H1 (cell line): ENCODE results near the gene MACF1. TPM values are rescaled to one million over a fixed set of nuclear protein-coding genes. Genes with fewer than 3 reads are reported as not detected.

Experiments used
- CTCF ChIA-PET: fragments of 300-600 bp; sonication (Branson Sonifier 250); formaldehyde crosslinking; loops from one replicate; lab custom pipeline; 2021; ENCODE audit not compliant: partially characterized antibody; lab: Charles Lee
- POLR2A ChIA-PET: fragments of 300-600 bp; sonication (Branson Sonifier 250); formaldehyde crosslinking; loops from one replicate; lab custom pipeline; 2021; ENCODE audit warnings: inconsistent platforms; ENCODE audit not compliant: partially characterized antibody; lab: Charles Lee
- DNase-seq, 2 experiments: peaks; one replicate each; pipeline versions ENCODE4 v3.0.0 to v3.0.0-alpha.2; 2010 to 2022; ENCODE audit warnings: low spot score in 2 of 2, low read depth in 1 of 2, mixed read lengths in 1 of 2
- FAIRE-seq: peaks from 2 replicates; lab custom pipeline; 2011; peaks lifted over from hg19 to GRCh38; lab: Jason Lieb, UNC
- H2AFZ ChIP-seq: 2 replicates; pipeline ENCODE4 v1.8.1; 2012; ENCODE audit warnings: low read length, inconsistent platforms
- H2AK5ac ChIP-seq: 2 replicates; pipeline ENCODE4 v1.6.1; 2013; ENCODE audit warnings: low read depth, low read length
- H2BK120ac ChIP-seq: replicated peaks from 2 replicates; pipeline ENCODE3; 2013; ENCODE audit warnings: low read depth, low read length, inconsistent platforms
- H2BK12ac ChIP-seq: 2 replicates; pipeline ENCODE4 v1.6.1; 2013; ENCODE audit warnings: low read depth, low read length
- H2BK15ac ChIP-seq: 2 replicates; pipeline ENCODE4 v1.6.1; 2013; ENCODE audit warnings: low read length
- H2BK20ac ChIP-seq: 2 replicates; pipeline ENCODE4 v1.6.1; 2013; ENCODE audit warnings: low read length
- H2BK5ac ChIP-seq: 2 replicates; pipeline ENCODE4 v1.6.1; 2013; ENCODE audit warnings: low read depth, low read length
- H3K14ac ChIP-seq: 2 replicates; pipeline ENCODE4 v1.6.1; 2013; ENCODE audit warnings: inconsistent platforms; ENCODE audit not compliant: insufficient read length
- H3K18ac ChIP-seq: 2 replicates; pipeline ENCODE4 v1.6.1; 2013; ENCODE audit warnings: low read length; ENCODE audit errors: extremely low read depth
- H3K23ac ChIP-seq: 2 replicates; pipeline ENCODE4 v1.6.1; 2013; ENCODE audit warnings: inconsistent platforms; ENCODE audit not compliant: insufficient read length
- H3K23me2 ChIP-seq: 2 replicates; pipeline ENCODE4 v1.6.1; 2013; ENCODE audit warnings: low read depth, low read length
- H3K27ac ChIP-seq: 2 replicates; pipeline ENCODE4 v1.6.1; 2011; ENCODE audit warnings: low read depth, low read length, inconsistent platforms
- H3K27me3 ChIP-seq, 4 experiments: replicated peaks in 1 of 4; 1 replicate in 1 of 4; 2 replicates in 3 of 4; pipeline versions ENCODE4 v1.6.1 to v1.8.1; 2011 to 2013; ENCODE audit warnings: low read length in 3 of 4, mild to moderate bottlenecking in 3 of 4, inconsistent platforms in 2 of 4, mixed read lengths in 2 of 4, moderate library complexity in 1 of 4; ENCODE audit not compliant: control insufficient read depth in 3 of 4, insufficient read depth in 3 of 4; ENCODE audit errors: extremely low read depth in 1 of 4
- H3K36me3 ChIP-seq, 4 experiments: 2 replicates each; pipeline versions ENCODE4 v1.6.1 to v1.8.1; 2011 to 2013; ENCODE audit warnings: mild to moderate bottlenecking in 4 of 4, low read length in 3 of 4, moderate library complexity in 2 of 4, control low read depth in 1 of 4, inconsistent platforms in 1 of 4; ENCODE audit not compliant: insufficient read depth in 4 of 4, control insufficient read depth in 2 of 4
- H3K4ac ChIP-seq: replicated peaks from 2 replicates; pipeline ENCODE3; 2013; ENCODE audit warnings: low read length, low read depth, mixed read lengths, inconsistent platforms; ENCODE audit not compliant: insufficient read length
- H3K4me1 ChIP-seq, 4 experiments: replicated peaks in 1 of 4; 1 replicate in 1 of 4; 2 replicates in 3 of 4; pipeline versions ENCODE4 v1.6.1 to v1.8.1; 2011 to 2013; ENCODE audit warnings: low read length in 3 of 4, inconsistent platforms in 2 of 4, mixed read lengths in 1 of 4; ENCODE audit not compliant: insufficient read depth in 4 of 4, control insufficient read depth in 3 of 4
- H3K4me2 ChIP-seq, 2 experiments: 2 replicates each; pipeline versions ENCODE4 v1.6.1 to v1.8.1; 2011 to 2013; ENCODE audit warnings: low read depth in 2 of 2, low read length in 2 of 2, control low read depth in 1 of 2, inconsistent platforms in 1 of 2, mild to moderate bottlenecking in 1 of 2; ENCODE audit not compliant: insufficient read depth in 1 of 2
- H3K4me3 ChIP-seq, 4 experiments: fragments of 200-600, 300-600 bp in 1 of 4; sonication (generic), shearing (Covaris generic), sonication (Bioruptor Twin) in 1 of 4; 2 replicates each; pipeline versions ENCODE4 v1.5.1 to v1.8.1; 2011 to 2016; ENCODE audit warnings: low read length in 4 of 4, low read depth in 3 of 4, control low read depth in 2 of 4, inconsistent platforms in 2 of 4, mild to moderate bottlenecking in 2 of 4, mixed read lengths in 1 of 4, moderate library complexity in 1 of 4; ENCODE audit not compliant: insufficient read depth in 2 of 4; ENCODE audit errors: extremely low read depth in 1 of 4
- H3K56ac ChIP-seq: replicated peaks from 2 replicates; pipeline ENCODE3; 2013; ENCODE audit warnings: low read depth, mild to moderate bottlenecking, mixed read lengths, low read length, inconsistent platforms; ENCODE audit not compliant: insufficient read length
- H3K79me1 ChIP-seq: 2 replicates; pipeline ENCODE4 v1.6.1; 2013; ENCODE audit warnings: low read depth, low read length, control low read depth
- H3K79me2 ChIP-seq, 2 experiments: 2 replicates each; pipeline versions ENCODE4 v1.6.1 to v1.8.1; 2012 to 2013; ENCODE audit warnings: low read length in 2 of 2, mild to moderate bottlenecking in 2 of 2, inconsistent platforms in 1 of 2; ENCODE audit not compliant: insufficient read depth in 2 of 2, control insufficient read depth in 1 of 2
- H3K9ac ChIP-seq, 4 experiments: replicated peaks in 1 of 4; 1 replicate in 1 of 4; 2 replicates in 3 of 4; pipeline versions ENCODE4 v1.6.1 to v1.8.1; 2011 to 2013; ENCODE audit warnings: low read depth in 3 of 4, low read length in 3 of 4, control low read depth in 2 of 4, mild to moderate bottlenecking in 2 of 4, moderate library complexity in 2 of 4, inconsistent platforms in 1 of 4; ENCODE audit errors: extremely low read depth in 1 of 4
- H3K9me3 ChIP-seq, 2 experiments: 2 replicates each; pipeline versions ENCODE4 v1.6.1 to v1.8.1; 2012 to 2013; ENCODE audit warnings: mild to moderate bottlenecking in 2 of 2, moderate library complexity in 2 of 2, control low read depth in 1 of 2, inconsistent platforms in 1 of 2, low read depth in 1 of 2, low read length in 1 of 2, mixed read lengths in 1 of 2; ENCODE audit not compliant: insufficient read depth in 2 of 2
- H4K20me1 ChIP-seq, 2 experiments: replicated peaks in 1 of 2; 2 replicates each; pipeline versions ENCODE3 to v1.8.1; 2011 to 2013; ENCODE audit warnings: inconsistent platforms in 2 of 2, low read length in 2 of 2, mild to moderate bottlenecking in 1 of 2; ENCODE audit not compliant: insufficient read depth in 2 of 2, control insufficient read depth in 1 of 2
- H4K5ac ChIP-seq: 2 replicates; pipeline ENCODE4 v1.6.1; 2013; ENCODE audit warnings: low read length, low read depth, mixed read lengths, inconsistent platforms; ENCODE audit not compliant: insufficient read length
- H4K8ac ChIP-seq: 2 replicates; pipeline ENCODE4 v1.8.0; 2013; ENCODE audit warnings: mild to moderate bottlenecking, moderate library complexity, low read length, inconsistent platforms; ENCODE audit not compliant: insufficient read depth; ENCODE audit errors: extremely low read depth
- H4K91ac ChIP-seq: replicated peaks from 2 replicates; pipeline ENCODE3; 2013; ENCODE audit warnings: low read length, mixed read lengths, inconsistent platforms; ENCODE audit not compliant: insufficient read length
- CREB1 ChIP-seq: IDR thresholded peaks from 2 replicates; pipeline ENCODE4 v1.6.1; 2012; ENCODE audit warnings: inconsistent platforms
- RAD21 ChIP-seq, 2 experiments: IDR thresholded peaks in 1 of 2; conservative IDR thresholded peaks in 1 of 2; 2 replicates each; pipeline ENCODE4 v1.6.1; 2011; ENCODE audit warnings: low read depth in 2 of 2, low read length in 2 of 2, improper control_type of control experiment in 1 of 2, inconsistent platforms in 1 of 2, mild to moderate bottlenecking in 1 of 2, moderate library complexity in 1 of 2
- SUZ12 ChIP-seq: fragments of 200-600 bp; sonication (generic); IDR thresholded peaks from 2 replicates; pipeline ENCODE4 v1.6.1; 2012; ENCODE audit warnings: mild to moderate bottlenecking, inconsistent platforms, low read length, moderate library complexity, mixed read lengths
- WGBS, 2 experiments: shearing (Covaris generic) in 1 of 2; methylation state at CpG; one replicate each; pipeline versions ENCODE4 v1.1.6 to v1.1.7; 2013 to 2015; ENCODE audit warnings: low lambda C conversion rate in 2 of 2, mixed read lengths in 2 of 2, inconsistent platforms in 1 of 2, low coverage in 1 of 2, missing lambda C conversion rate in 1 of 2; ENCODE audit not compliant: insufficient replicate concordance in 2 of 2, insufficient coverage in 1 of 2, insufficient read length in 1 of 2; ENCODE audit errors: extremely low coverage in 1 of 2, missing lambda C conversion rate in 1 of 2; 5-methylcytosine and 5-hydroxymethylcytosine counted together
- polyA plus RNA-seq, 7 experiments: library from polyadenylated mRNA; depleted of rRNA in 3 of 7; stranded (reverse) in 5 of 7; unstranded in 2 of 7; fragments of >200 nt in 5 of 7; fragments of 200-250 nt in 2 of 7; gene quantifications; 1 replicate in 5 of 7; 2 replicates in 1 of 7; 4 replicates in 1 of 7; pipeline versions ENCODE4 v1.2.1 to v1.2.3, GENCODE V29; 2011 to 2013; ENCODE audit warnings: missing spikeins in 2 of 7, mixed read lengths in 2 of 7
- total RNA-seq: library from RNA; stranded (reverse); fragmentation: NEBNext Ultra II Directional; extraction: Animal tissue kit (Norgen Biotek cat#: 25700); gene quantifications from 2 replicates; pipeline ENCODE4 v1.2.1, GENCODE V29; 2021

Gene MACF1
- total and polyA plus RNA-seq, 2 of the 8 experiments (the other 6 are each of a cell fraction or from before 2014, with no cell fraction given), result 59.8 to 285 TPM

DNA sequence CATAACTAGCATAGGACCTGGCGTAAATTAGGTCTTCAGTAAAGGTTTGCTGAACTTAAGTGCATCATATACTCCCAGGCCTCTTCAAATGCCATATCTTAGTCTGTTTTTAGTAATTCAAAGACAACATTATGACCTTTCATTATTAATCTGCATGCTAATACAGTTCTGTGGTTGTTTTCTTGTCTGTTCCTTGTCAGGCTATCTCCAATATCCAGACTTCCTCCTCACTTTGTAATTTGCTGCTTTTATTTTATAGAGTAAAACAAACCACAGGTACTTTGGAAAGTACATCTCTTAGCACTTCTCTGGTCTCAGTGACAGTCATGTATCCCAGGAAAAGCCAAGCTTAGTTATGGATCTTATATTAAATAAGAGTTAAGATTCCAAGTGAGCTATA lies 221.9 kb downstream of the MACF1 start:
- no peak overlapping the region for H4K8ac ChIP-seq
- no peak overlapping the region for H4K5ac ChIP-seq
- H3K4me3 ChIP-seq, result no peak overlapping the region
- H2BK120ac ChIP-seq, result no peak overlapping the region
- 94% methylated on average over 1 of the region's 1 CpG; no CpG with 5 or more reads in 1 of the 2 experiments for WGBS, 2 experiments
- H3K23me2 ChIP-seq, result no peaks in the 10 kb centered on the region
- H3K14ac ChIP-seq, result no peak overlapping the region
- no peak overlapping the region for H4K91ac ChIP-seq
- no peaks in the 10 kb centered on the region for H3K79me1 ChIP-seq
- H3K18ac ChIP-seq, result no peak overlapping the region
- H3K4me2 ChIP-seq, result no peak overlapping the region
- H4K20me1 ChIP-seq, result no peaks in the 10 kb centered on the region
- no peak overlapping the region for H3K56ac ChIP-seq
- H2AK5ac ChIP-seq, result no peak overlapping the region
- DNase-seq (no peak), FAIRE-seq (no peak)
- H3K79me2 ChIP-seq, result 0 out of 4 replicates have a peak, but pooled peaks cover 0 to under 1% of the 10 kb centered on the region in 2 experiments
- no peak overlapping the region for H2BK12ac ChIP-seq
- no peak overlapping the region for H2BK5ac ChIP-seq
- H3K27ac ChIP-seq, result no peak overlapping the region
- H3K9ac ChIP-seq, result no peak overlapping the region
- CTCF ChIA-PET, result interaction anchor here (0.6 to 2.8 kb wide), 3 partner anchors 17 to 48 kb away, joined by 3 to 10 read pairs (median 3); no protein-coding TSS in a partner anchor
- H3K4ac ChIP-seq, result no peak overlapping the region
- no peaks in the 10 kb centered on the region for H3K9me3 ChIP-seq
- no peaks in the 10 kb centered on the region for H3K4me1 ChIP-seq
- H3K36me3 ChIP-seq, result peaks cover 16 to 79% (median 59%) of the 10 kb centered on the region in 4 experiments
- H2BK20ac ChIP-seq, result no peak overlapping the region
- no peak overlapping the region for H2BK15ac ChIP-seq
- H2AFZ ChIP-seq, result no peak overlapping the region
- H3K23ac ChIP-seq, result no peak overlapping the region
- H3K27me3 ChIP-seq, result no peaks in the 10 kb centered on the region
- TF ChIP-seq CREB1, result no peak
- no peak for TF ChIP-seq SUZ12
- no peak for TF ChIP-seq RAD21 (IDR thresholded peaks at IDR 0.05 in 1 of 2, conservative IDR thresholded peaks at IDR 0.05 in 1 of 2; ENCODE audit: low read depth in 2 of 2, low read length in 2 of 2)
- TF ChIP-seq, all 59 proteins: peak for 0
- POLR2A ChIA-PET, result interaction anchor here (0.7 to 1.2 kb wide), 2 partner anchors 16 to 28 kb away, joined by 3 read pairs; no protein-coding TSS in a partner anchor
